Left lung (tissue), 14 donors: ENCODE measurements around the gene RGS21. TPM values are rescaled to one million over a fixed set of nuclear protein-coding genes. Genes with fewer than 3 reads are reported as not detected.

Experiments used
- ATAC-seq: fragments of 200-7000 bp; cut with Tn5 transposase; one replicate; pipeline ENCODE4 v1.9.1; 2020; ENCODE audit warnings: moderate library complexity
- DNase-seq, 4 donors: peaks; one replicate each; pipeline ENCODE4 v3.0.0-alpha.2; 2013 to 2020
- H3K27ac ChIP-seq, 2 donors: fragments of 200-600 bp; sonication (generic) in 1 of 2; one replicate each; pipeline versions ENCODE4 v1.5.0 to v1.8.0; 2020 to 2021
- H3K27me3 ChIP-seq, 2 donors: fragments of 200-600 bp; sonication (generic) in 1 of 2; one replicate each; pipeline versions ENCODE4 v1.5.0 to v1.8.0; 2020 to 2021
- H3K36me3 ChIP-seq, 2 donors: fragments of 200-600 bp; sonication (generic) in 1 of 2; one replicate each; pipeline versions ENCODE4 v1.5.0 to v1.8.0; 2020 to 2021
- H3K4me1 ChIP-seq, 2 donors: fragments of 200-600 bp; one replicate each; pipeline ENCODE4 v1.8.0; 2021
- H3K4me3 ChIP-seq, 2 donors: fragments of 200-600 bp; sonication (generic) in 1 of 2; one replicate each; pipeline versions ENCODE4 v1.5.0 to v1.8.0; 2020 to 2021; ENCODE audit warnings: mild to moderate bottlenecking in 1 of 2
- H3K9me3 ChIP-seq, 2 donors: fragments of 200-600 bp; sonication (generic) in 1 of 2; one replicate each; pipeline versions ENCODE4 v1.5.0 to v1.8.0; 2020 to 2021
- intact Hi-C, 2 donors: fragments of 100-400 bp; cut with DNase I; formaldehyde crosslinking; loops; one replicate each; pipeline versions ENCODE4 v1.11.2 to v1.14.2; 2022
- long read RNA-seq, 12 donors: library from polyadenylated mRNA in 2 of 12; unstranded in 2 of 12; transcript quantifications; one replicate each; pipeline ENCODE4 v2.0.0 and lab custom pipeline, GENCODE V29; 2019 to 2026
- polyA plus RNA-seq, 6 donors: library from polyadenylated mRNA; unstranded; fragments of 120-200 nt; gene quantifications; one replicate each; pipeline ENCODE4 v1.2.1, GENCODE V29; 2013; ENCODE audit not compliant: insufficient read length in 6 of 6
- total RNA-seq, 2 donors: library from RNA; stranded (reverse); fragmentation: NEBNext Ultra II Directional; extraction: Animal tissue kit (Norgen Biotek cat#: 25700); gene quantifications; one replicate each; pipeline ENCODE4 v1.2.1, GENCODE V29; 2021
- TF ChIP-seq, protein P1 (sequence below), 2 donors: fragments of 200-600 bp; sonication (generic) in 1 of 2; IDR thresholded peaks; one replicate each; pipeline versions ENCODE4 v1.5.0 to v1.8.0; 2021; ENCODE audit warnings: antibody characterized with exemption in 2 of 2
- donor health status: DM: no; HTN: yes; CAD: no.
- donor health status: DM: no; HTN: no; CAD: no.

The RGS21 gene, protein sequence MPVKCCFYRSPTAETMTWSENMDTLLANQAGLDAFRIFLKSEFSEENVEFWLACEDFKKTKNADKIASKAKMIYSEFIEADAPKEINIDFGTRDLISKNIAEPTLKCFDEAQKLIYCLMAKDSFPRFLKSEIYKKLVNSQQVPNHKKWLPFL
- not detected for total RNA-seq
- under 1 TPM in 1 of 6 donors, not detected in 5; 0.08 TPM for polyA plus RNA-seq
- long read RNA-seq, donor 1, result 0 reads
- long read RNA-seq, donor 2, result 0 reads
- long read RNA-seq, donor 3, result 0 reads
- long read RNA-seq, donor 4, result 0 reads
- long read RNA-seq, donor 5, result 0 reads
- long read RNA-seq, donor 6, result 0 reads
- long read RNA-seq, donor 7, result 0 reads
- long read RNA-seq, donor 8, result 0 reads
- long read RNA-seq, donor 9, result 0 reads
- long read RNA-seq, donor 10, result 0 reads
- long read RNA-seq, donor 11, result 0 reads
- long read RNA-seq, donor 12, result 0 reads

DNA sequence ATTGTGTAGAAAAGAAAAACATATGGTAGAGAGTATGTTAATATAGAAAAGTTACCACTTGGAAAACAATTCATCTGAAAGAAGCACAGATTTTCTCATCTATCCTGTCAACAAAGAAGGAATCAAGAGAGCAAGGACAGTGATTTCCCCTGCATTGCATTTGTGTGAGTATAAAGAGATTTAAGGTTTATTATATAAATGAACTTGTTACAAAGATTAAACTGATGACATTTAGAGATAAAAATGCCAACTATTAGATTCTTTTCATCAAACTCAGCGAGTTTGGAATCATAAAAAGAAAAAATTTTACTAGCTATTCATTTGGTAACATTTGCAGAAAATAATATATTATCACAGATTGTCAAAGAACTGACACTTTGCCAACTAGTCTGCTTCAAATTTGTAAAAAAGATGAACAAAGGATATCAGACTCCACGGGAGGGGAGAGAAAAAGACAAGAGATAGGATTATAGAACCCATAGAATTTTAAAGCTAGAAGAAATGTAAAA is at the start of gene RGS21:
TSS of gene RGS21 (plus strand) at position 51 of the 509 bp plus-strand sequence. CDS start 26,045 bp downstream, outside the sequence.
- H3K36me3 ChIP-seq, result no peaks in the 10 kb centered on the region
- no peaks in the 10 kb centered on the region for H3K4me1 ChIP-seq
- no peak for DNase-seq
- H3K27me3 ChIP-seq, result no peaks in the 10 kb centered on the region
- TF ChIP-seq, protein P1, sequence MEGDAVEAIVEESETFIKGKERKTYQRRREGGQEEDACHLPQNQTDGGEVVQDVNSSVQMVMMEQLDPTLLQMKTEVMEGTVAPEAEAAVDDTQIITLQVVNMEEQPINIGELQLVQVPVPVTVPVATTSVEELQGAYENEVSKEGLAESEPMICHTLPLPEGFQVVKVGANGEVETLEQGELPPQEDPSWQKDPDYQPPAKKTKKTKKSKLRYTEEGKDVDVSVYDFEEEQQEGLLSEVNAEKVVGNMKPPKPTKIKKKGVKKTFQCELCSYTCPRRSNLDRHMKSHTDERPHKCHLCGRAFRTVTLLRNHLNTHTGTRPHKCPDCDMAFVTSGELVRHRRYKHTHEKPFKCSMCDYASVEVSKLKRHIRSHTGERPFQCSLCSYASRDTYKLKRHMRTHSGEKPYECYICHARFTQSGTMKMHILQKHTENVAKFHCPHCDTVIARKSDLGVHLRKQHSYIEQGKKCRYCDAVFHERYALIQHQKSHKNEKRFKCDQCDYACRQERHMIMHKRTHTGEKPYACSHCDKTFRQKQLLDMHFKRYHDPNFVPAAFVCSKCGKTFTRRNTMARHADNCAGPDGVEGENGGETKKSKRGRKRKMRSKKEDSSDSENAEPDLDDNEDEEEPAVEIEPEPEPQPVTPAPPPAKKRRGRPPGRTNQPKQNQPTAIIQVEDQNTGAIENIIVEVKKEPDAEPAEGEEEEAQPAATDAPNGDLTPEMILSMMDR (IDR thresholded peaks at IDR 0.05), result no peak
- no peak within 1 kb of the TSS for H3K4me3 ChIP-seq
- ATAC-seq, result no peak
- intact Hi-C loops, result no loop called here
- H3K27ac ChIP-seq, result no peak within 1 kb of the TSS
- H3K9me3 ChIP-seq, result no peaks in the 10 kb centered on the region

DNA sequence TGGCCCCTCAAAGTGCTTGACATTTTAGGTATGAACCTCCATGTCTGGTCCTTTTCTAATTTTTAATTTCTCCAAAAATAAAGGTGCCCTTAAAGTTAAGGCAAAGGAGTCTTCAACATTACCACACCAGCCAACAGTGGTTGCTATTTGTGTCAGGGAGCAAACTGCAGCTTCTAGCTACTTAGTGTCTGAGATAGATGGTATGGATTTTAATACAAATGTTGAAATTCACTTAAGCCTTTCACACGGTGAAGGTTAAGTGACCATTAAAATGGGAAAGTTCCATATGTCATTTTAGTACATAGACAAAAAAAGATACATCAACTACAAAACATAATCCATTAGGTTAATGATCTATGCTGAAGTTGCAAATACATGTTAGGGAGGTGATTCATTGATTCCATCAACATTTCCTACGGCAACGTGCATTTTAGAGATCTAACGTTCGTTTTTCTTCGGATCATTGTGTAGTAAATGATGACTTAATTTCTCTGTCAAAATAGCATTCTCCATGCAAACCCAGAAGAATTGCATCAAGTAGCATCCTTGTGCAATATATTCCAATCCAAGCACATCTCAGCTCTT is 48.2 kb upstream of the RGS21 start:
- ATAC-seq, result no peak
- no peaks in the 10 kb centered on the region for H3K9me3 ChIP-seq
- H3K36me3 ChIP-seq, result no peaks in the 10 kb centered on the region

DNA sequence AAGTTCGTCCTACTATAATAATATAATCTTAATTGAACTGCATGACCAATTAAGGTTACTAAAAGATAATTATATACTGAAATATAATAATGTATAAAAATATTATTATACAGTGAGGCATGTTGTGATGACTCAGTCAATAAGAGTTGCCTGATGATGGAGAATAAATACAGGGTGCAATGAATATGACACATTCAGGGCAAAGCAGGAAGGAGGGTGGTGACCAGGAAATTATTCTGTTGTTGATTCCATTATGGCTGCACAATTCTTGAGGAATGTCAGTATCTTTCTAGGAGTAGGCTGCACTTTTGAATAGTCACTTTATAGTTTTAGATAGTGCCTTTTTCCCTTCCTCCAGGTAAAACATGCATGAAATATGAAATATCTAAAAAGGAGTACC is 46.4 kb upstream of the RGS21 start:
- TF ChIP-seq, protein P1 (IDR thresholded peaks at IDR 0.05), result no peak
- intact Hi-C loops, result no loop called here
- ATAC-seq (no peak), DNase-seq (no peak)
- H3K36me3 ChIP-seq, result no peaks in the 10 kb centered on the region
- no peaks in the 10 kb centered on the region for H3K9me3 ChIP-seq
- no peak overlapping the region for H3K27ac ChIP-seq
- no peaks in the 10 kb centered on the region for H3K27me3 ChIP-seq
- H3K4me1 ChIP-seq, result no peaks in the 10 kb centered on the region
- no peak overlapping the region for H3K4me3 ChIP-seq

More for the DNA sequence above, 48.2 kb upstream of the RGS21 start:
- no peak for DNase-seq
- H3K4me3 ChIP-seq, result no peak overlapping the region
- H3K27me3 ChIP-seq, result no peaks in the 10 kb centered on the region
- TF ChIP-seq, protein P1 (IDR thresholded peaks at IDR 0.05), result no peak
- intact Hi-C loops, result no loop called here
- H3K4me1 ChIP-seq, result no peaks in the 10 kb centered on the region
- no peak overlapping the region for H3K27ac ChIP-seq

DNA sequence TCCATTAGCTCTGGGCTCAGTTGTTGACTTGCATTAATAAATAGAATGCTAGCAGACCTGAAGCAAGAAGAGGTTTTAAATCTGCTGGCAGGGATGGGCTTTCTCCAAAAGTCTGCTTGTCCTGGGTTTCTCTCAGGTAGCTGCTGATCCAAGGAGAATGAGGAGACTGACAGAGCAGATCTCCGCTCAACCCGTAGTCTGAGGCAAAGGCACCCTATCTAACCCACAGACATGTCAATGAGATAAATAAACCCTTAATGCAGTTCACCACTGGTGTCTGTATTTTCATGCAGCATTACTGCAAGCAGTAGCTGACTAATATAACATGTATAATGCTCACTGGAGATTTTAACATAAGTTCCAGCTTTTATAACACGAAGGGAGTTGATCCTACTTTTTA is 44.1 kb upstream of the RGS21 start:
- DNase-seq (no peak), ATAC-seq (no peak)
- intact Hi-C loops, result no loop called here
- no peaks in the 10 kb centered on the region for H3K9me3 ChIP-seq
- no peak overlapping the region for H3K27ac ChIP-seq
- H3K36me3 ChIP-seq, result no peaks in the 10 kb centered on the region
- no peaks in the 10 kb centered on the region for H3K4me1 ChIP-seq
- H3K4me3 ChIP-seq, result no peak overlapping the region
- no peaks in the 10 kb centered on the region for H3K27me3 ChIP-seq
- TF ChIP-seq, protein P1 (IDR thresholded peaks at IDR 0.05), result no peak

DNA sequence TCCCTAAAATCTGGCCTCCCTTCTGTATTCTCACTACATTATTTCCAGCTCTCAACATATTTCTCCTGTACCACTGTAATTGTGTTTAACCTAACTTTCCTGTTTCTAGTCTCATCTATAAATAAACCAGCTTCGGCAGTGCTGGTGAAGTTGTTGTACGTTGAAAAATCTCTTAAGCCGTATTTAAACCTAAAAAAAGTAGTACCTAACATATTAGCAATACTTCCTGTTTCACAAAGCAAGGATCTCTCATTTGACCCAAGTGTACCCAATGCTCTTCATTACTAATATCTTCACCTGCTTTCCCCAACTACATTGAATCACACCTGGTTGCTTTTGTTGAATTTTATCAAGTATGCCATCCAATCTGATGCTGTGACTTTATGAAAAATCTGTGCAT is 42.2 kb upstream of the RGS21 start:
- no peak for DNase-seq
- Histone ChIP-seq H3K9me3 (no peaks in the 10 kb centered on the region), H3K27ac (no peak overlapping the region), H3K27me3 (no peaks in the 10 kb centered on the region), H3K36me3 (no peaks in the 10 kb centered on the region), H3K4me3 (no peak overlapping the region), H3K4me1 (no peaks in the 10 kb centered on the region)
- TF ChIP-seq, protein P1 (IDR thresholded peaks at IDR 0.05), result no peak
- intact Hi-C loops, result no loop called here
- ATAC-seq, result no peak
